GM19099 (cell line): ENCODE results near the gene ZMIZ1.
A peak's percentile ranks its signal among the peaks of the same experiment; 100 is the strongest.

Source experiments
- POLR2A ChIP-seq: IDR thresholded peaks from 3 replicates; pipeline ENCODE4 v1.6.1; 2011; ENCODE audit warnings: low read depth; ENCODE audit not compliant: insufficient read length; ENCODE audit errors: extremely low read depth

The ZMIZ1 gene

DNA sequence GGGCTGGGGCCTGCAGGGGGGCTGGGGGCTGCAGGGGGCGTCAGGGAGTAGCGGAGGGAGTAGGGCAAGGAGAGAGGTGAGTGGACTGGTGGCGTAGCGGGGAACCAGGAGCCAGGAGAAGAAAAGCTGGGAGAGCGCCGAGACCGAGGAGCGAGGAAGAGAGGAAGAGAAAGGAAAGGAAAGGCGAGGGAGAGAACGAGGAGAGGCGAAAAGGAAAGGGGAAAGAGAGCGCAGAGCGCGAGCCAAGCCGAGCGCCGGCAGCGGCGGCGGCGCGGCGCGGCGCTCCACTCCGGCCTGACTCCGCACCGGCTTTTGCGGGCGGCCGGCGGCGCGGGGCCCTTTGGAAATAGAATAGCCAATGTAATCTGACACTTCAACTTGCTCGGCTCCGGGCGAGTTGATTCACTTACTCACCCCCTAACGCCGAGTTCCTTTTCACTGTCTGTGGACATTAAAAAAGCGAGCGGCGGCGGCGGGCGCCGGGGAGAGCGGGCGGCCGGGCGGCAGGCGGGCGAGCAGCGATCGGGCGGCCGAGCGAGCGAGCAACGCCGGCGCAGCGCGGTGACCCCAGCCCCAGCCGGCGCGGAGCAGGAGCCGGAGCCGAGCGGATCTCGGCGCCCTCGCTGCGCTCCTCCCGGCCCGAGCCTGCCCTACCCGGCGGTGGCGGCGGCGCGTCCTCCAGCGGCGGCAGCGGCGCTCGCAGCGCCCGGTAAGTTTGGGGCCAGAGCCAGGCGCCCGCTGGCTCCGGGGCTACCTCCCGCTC, at the start of gene ZMIZ1:
TSS of gene ZMIZ1 (plus strand) at position 405 of the 763 bp plus-strand sequence. CDS start 132,667 bp downstream, outside the sequence.
- peak; percentile 18 for TF ChIP-seq POLR2A

DNA sequence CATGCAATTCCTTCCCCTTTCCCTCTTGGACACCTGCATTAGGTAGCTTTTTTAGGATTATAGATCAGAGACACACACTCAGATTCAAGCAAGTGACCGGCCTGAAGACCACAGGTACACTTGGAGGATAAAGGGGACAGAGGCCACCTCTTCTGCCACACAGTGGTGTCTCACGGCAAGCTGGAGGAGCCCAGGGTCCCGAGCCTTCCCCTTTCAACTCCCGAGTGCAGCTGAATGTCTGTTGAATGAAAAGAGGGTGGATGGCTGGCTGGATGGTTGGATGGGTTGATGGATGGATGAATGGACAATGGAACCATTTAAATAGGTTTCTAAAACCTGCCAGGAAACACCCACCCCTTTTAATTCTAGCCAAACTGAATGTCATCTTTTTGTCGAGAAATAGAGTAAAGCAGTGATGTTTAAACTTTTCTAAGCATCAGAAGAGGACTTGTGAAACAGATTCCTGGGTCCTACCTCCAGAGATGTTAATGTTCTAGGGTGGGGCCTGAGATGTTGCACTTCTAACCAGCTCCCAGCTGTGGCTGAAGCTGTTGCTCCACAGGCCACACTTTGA, 49.2 kb upstream of the ZMIZ1 start:
- no peak for TF ChIP-seq POLR2A

DNA sequence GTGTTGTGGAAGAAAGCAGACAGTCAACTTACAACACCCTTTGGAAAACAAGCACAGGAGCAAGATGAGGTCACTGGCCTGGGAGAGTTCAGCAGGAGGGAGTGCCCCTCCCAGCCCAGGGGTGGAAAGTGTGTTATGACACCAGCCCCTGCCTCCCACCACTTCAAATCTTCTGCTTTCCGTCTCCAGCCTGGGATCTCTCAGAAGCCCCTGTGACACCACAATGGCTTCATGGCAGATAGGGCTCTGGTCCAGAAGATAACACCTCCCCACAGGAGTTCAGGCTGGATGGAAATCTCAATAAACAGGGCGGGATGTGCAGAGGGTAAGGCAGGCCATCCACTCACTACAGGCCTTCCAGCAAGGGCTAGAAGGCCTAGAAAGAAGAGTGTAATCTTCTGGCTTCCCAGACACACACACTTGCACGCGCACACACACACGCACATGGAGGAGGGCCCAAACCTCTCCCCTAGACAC, 48.7 kb upstream of the ZMIZ1 start:
- no peak for TF ChIP-seq POLR2A

GRCh38 chr10:79020605-79021004, 48.2 kb upstream of the ZMIZ1 start:
- TF ChIP-seq POLR2A: no peak

DNA sequence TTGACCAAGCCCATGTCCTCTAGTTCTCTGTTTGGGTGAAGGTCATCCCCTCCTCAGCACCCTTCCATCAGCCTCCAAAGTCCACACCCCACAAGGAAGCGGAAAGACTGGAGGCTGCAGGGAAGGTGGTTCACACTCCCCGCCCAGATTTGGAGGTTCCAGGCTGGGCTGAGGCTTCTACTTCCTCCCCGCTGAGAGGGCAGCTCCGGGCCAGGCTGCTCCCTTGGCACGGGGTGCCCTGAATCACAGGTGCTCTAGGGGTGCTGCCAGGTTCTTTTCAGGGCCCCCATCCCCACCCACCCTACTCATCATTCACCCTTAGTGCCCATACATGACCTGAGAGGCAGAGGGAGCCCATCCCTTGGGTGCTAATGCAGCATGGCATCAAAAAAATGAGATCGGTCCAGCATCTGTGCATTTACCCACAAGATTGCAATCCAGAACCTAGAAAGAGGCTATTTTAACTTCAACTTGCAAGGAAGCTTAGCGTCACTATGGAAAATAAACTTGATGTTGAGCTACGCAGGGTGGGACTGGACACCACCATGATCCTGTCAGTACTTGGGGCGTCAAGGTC, 47.3 kb upstream of the ZMIZ1 start:
- no peak for TF ChIP-seq POLR2A

DNA sequence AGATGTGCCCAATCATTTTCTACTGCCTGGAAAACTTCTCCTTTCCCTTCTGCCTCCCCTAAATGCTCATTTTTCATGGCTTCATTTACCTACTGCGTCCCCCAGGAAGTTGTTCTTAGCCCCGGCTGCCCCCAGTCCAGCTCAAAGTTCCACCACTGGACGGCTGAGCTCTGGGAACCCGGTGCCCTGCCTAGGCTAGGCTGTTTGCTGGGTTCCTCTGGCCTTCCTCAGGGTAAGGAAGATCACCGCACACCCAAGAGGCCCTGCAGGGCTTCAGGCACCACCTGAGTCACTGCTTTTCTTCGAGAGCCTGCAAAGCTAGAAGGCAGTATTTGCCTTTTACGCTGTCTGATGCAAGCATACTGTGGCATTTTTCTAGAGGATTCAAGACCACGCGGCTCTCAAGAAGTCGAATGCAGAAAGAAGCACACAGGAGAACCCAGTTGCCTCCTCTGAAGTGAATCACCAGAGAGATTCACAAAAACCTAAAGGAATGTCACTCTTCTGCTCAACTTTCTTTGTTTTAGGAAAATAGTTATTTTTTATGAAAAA, 46.7 kb upstream of the ZMIZ1 start:
- no peak for TF ChIP-seq POLR2A

GRCh38 chr10:79022565-79023230, 46.1 kb upstream of the ZMIZ1 start:
- no peak for TF ChIP-seq POLR2A

DNA sequence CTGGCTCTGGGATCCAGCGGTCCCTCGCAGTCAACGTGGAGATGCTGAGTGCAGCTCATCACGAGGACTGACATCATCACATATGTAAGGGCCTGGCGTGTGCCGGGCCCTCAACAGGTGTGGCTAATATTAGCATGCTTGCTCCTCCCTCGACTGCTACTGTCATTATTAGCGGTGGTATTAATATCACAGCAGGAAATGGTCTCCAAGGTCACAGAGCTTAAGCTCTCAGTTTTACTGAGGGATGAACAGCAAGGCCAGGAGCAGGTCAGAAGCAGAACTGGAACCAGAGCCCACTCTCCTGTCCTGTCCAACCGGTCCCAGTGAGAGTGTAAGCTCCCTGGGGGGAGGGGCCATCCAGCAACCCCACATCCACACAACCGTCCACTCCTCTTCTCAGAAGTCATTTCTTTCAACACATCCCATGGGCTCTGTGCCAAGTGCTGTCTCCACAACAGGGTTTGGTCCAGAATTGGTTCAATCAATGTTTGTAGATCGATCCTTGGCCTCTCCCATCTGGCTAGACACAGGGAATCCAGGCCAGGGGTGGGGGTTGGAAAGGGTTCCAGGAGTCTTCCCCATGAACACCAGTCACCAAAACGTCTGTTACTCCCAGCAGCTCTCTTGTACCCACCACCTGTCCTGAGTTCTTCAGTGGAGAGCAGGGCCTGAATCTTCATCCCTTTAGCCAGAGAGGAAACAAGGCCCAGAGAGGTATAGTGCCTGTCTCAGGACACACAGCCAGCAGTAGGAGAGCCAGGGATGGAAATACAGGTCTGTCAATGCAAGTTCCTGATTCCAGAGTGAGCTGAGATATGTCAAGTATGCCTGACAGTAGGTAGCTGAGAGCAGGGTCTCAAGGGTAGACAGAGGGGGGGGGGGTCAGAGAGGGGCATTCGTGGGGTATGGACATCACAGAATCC, 45.3 kb upstream of the ZMIZ1 start:
- no peak for TF ChIP-seq POLR2A

- no peak for TF ChIP-seq POLR2A
Measured at GRCh38 chr10:79024296-79024695, 44.5 kb upstream of the ZMIZ1 start.

GRCh38 chr10:79024720-79025198, 44.0 kb upstream of the ZMIZ1 start:
- TF ChIP-seq POLR2A: no peak

DNA sequence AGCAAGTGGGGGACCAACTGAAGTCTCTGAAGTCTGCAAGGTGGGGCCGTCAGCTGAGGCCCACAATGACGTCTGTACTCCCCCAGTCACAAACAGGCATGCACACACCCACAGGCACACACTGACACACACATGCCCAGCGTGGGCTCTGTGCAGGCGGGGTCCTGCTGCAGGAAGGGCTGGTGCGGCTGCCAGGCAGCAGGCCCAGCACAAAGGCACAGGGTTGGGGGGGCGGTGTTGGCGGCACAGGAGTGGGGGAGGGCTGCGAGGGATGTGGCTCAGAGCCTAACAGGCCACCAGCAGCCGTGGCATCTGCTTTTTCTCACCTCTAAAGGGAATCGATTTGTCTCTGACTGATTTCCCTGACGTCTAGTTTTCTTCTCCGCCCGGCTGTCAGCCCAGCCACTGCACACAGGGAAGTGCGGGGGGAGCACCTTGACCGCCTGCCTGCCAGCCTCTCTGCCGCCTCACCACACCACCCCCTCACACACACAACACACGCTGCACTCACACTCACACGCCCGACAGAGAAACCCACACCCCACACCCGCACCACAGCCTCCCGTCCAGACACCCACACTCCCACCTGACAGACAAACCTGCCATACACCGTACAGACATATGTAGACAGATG, 43.5 kb upstream of the ZMIZ1 start:
- TF ChIP-seq POLR2A: no peak

DNA sequence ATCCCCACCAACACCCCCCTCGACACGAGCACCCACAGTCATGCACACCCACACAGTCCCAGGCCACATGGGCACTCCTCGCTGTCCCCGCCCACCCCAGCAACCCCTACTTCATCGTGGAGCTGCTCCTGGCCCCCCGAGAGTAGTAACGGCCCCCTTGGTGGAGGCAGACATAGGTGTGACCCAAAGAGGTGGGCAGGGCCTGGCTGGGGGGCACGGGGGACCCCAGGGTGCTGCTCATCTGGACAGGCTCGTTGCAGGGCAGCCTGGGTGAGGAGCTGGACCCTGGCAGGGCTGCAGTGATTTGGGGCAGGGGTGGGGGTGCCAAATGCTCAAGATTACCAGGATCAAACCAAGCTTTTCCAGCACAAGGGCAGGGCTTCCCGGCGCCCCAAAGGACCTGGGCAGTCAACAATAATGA, 42.4 kb upstream of the ZMIZ1 start:
- TF ChIP-seq POLR2A: no peak

DNA sequence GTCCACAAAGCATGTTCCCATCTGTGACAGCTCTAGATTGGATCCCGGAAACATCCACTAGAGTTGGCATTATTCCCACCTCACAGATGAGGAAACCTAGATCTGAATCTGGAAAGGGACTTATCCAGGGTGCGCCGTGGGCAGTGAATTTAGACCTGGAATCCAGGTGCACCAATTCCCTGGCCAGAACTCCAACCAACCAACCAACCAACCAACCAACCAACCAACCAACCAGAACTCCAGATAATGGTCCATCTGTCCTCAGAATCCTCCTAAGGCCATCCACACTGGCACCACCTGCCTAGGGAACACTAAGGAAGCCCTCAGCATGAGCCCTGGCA, 42.0 kb upstream of the ZMIZ1 start:
- TF ChIP-seq POLR2A: no peak
